ENCODE measurements around the gene NUP188. TPM values are rescaled to one million over a fixed set of nuclear protein-coding genes. Genes with fewer than 3 reads are reported as not detected.
"Not testable (repeated sequence)": the region's sequence is repeated elsewhere in the genome, so short reads cannot be mapped to it uniquely, and the experiment has no call there.

The NUP188 gene
- total RNA-seq, 1 donor from 2014 or later = 25.8 TPM

GRCh38 chr9:129028192-129028966 lies 80.9 kb downstream of the NUP188 start, which contains the start of gene SH3GLB2:
SH3GLB2 (minus strand) TSS chr9:129028331; CDS start chr9:129028154, 177 bp downstream.
- Histone ChIP-seq H3K36me3 (ENCODE audit: control insufficient read depth, insufficient read depth, low read length) (no peaks in the 10 kb centered on the region), H3K27me3 (ENCODE audit: control insufficient read depth, insufficient read depth, low read length) (no peaks in the 10 kb centered on the region), H3K4me3 (ENCODE audit: low read depth, low read length) (peak within 1 kb of the TSS; percentile 84)
- DNase-seq (ENCODE audit: low read depth) (peak; percentile 71), FAIRE-seq (no peak)
- TF ChIP-seq, protein P1, sequence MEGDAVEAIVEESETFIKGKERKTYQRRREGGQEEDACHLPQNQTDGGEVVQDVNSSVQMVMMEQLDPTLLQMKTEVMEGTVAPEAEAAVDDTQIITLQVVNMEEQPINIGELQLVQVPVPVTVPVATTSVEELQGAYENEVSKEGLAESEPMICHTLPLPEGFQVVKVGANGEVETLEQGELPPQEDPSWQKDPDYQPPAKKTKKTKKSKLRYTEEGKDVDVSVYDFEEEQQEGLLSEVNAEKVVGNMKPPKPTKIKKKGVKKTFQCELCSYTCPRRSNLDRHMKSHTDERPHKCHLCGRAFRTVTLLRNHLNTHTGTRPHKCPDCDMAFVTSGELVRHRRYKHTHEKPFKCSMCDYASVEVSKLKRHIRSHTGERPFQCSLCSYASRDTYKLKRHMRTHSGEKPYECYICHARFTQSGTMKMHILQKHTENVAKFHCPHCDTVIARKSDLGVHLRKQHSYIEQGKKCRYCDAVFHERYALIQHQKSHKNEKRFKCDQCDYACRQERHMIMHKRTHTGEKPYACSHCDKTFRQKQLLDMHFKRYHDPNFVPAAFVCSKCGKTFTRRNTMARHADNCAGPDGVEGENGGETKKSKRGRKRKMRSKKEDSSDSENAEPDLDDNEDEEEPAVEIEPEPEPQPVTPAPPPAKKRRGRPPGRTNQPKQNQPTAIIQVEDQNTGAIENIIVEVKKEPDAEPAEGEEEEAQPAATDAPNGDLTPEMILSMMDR (IDR thresholded peaks at IDR 0.05; ENCODE audit: insufficient read depth, low read length, severe bottlenecking) = peak; percentile 87

GRCh38 chr9:129030191-129030590 lies 82.7 kb downstream of the NUP188 start:
- FAIRE-seq = no peak
- no peaks in the 10 kb centered on the region for H3K27me3 ChIP-seq (ENCODE audit: control insufficient read depth, insufficient read depth, low read length)
- peak; percentile 70 for DNase-seq (ENCODE audit: low read depth)
- TF ChIP-seq, protein P1 (IDR thresholded peaks at IDR 0.05; ENCODE audit: insufficient read depth, low read length, severe bottlenecking) = no peak
- no peak overlapping the region for H3K4me3 ChIP-seq (ENCODE audit: low read depth, low read length)
- no peaks in the 10 kb centered on the region for H3K36me3 ChIP-seq (ENCODE audit: control insufficient read depth, insufficient read depth, low read length)

DNA sequence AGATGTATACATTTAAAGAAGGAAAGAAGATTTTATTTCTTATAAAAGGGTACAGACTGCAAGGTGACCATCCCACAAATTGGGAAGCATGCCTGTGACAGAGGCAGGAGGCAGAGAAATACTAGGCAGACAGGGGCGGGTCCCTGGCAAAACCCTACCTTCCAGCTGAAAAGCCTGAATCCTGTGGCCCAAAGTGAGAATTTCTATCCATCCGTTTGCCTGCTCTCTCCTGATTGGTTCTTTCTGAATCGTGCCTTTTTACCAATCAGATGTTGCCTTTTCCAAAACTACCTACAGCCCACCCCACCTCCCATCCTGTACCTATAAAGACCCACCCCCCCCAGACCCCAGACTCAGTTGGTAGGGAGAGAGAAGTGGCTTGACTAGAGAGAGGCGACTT lies 84.0 kb downstream of the NUP188 start:
- no peaks in the 10 kb centered on the region for H3K36me3 ChIP-seq (ENCODE audit: control insufficient read depth, insufficient read depth, low read length)
- FAIRE-seq = no peak
- no peak overlapping the region for H3K4me3 ChIP-seq (ENCODE audit: low read depth, low read length)
- H3K27me3 ChIP-seq (ENCODE audit: control insufficient read depth, insufficient read depth, low read length) = no peaks in the 10 kb centered on the region
- TF ChIP-seq, protein P1 (IDR thresholded peaks at IDR 0.05; ENCODE audit: insufficient read depth, low read length, severe bottlenecking) = no peak
- no peak for DNase-seq (ENCODE audit: low read depth)

DNA sequence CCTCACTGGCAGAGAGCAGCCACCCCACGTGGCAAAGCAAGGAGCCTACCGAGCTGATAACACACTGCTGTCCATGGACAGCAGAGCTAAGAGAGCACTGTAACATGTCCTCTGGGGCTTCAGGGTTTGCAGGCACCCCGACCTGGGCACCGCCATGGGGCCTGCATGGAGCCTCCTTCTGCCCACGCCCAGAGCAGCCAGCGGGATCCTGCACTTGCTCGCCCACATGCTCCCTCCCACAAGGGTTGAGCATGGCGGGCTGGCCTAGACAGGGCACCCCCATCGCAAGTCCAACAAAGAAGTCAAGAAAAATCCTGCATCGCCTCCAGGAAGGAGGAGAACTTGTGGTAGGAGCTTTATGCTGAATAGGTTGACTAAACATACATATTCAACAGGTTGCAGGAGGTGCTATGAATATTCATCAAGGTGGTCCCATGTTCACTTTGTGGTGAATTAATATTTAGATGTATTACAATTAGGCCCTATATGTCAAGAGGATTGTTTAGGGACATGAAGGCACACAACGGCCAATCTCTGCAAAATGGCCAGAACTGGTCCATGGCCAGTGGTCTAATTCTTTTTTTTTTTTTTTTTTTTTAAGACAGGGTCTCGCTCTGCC lies 85.2 kb downstream of the NUP188 start:
- no peaks in the 10 kb centered on the region for H3K36me3 ChIP-seq (ENCODE audit: control insufficient read depth, insufficient read depth, low read length)
- no peak for FAIRE-seq
- TF ChIP-seq, protein P1 (IDR thresholded peaks at IDR 0.05; ENCODE audit: insufficient read depth, low read length, severe bottlenecking) = no peak
- H3K4me3 ChIP-seq (ENCODE audit: low read depth, low read length) = no peak overlapping the region
- no peak for DNase-seq (ENCODE audit: low read depth)
- no peaks in the 10 kb centered on the region for H3K27me3 ChIP-seq (ENCODE audit: control insufficient read depth, insufficient read depth, low read length)

GRCh38 chr9:129033216-129033615 lies 85.7 kb downstream of the NUP188 start:
- H3K4me3 ChIP-seq (ENCODE audit: low read depth, low read length) = no peak overlapping the region
- H3K36me3 ChIP-seq (ENCODE audit: control insufficient read depth, insufficient read depth, low read length) = no peaks in the 10 kb centered on the region
- no peak for DNase-seq (ENCODE audit: low read depth)
- FAIRE-seq = no peak
- no peaks in the 10 kb centered on the region for H3K27me3 ChIP-seq (ENCODE audit: control insufficient read depth, insufficient read depth, low read length)
- TF ChIP-seq, protein P1 (IDR thresholded peaks at IDR 0.05; ENCODE audit: insufficient read depth, low read length, severe bottlenecking) = no peak

DNA sequence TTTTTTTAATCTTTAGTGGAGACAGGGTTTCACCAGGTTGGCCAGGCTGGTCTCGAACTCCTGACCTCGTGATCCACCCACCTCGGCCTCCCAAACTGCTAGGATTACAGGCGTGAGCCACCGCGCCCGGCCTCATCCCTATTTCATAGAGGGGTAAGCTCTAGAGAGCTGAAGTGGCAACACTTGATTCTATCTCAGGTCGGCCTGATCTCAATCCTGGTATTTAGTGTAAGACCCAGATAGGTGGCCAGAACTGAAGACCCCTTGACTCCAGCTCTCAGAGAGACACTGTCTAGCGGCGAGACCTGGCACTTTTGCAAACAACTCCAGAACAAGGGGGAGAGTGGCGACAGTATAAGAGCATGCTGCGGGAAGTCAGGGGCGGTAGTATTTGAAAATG lies 88.3 kb downstream of the NUP188 start:
- peak overlapping the region; percentile 98 for H3K4me3 ChIP-seq (ENCODE audit: low read depth, low read length)
- not testable (repeated sequence) for H3K36me3 ChIP-seq (ENCODE audit: control insufficient read depth, insufficient read depth, low read length); FAIRE-seq; H3K27me3 ChIP-seq (ENCODE audit: control insufficient read depth, insufficient read depth, low read length); DNase-seq (ENCODE audit: low read depth)

Measured in bronchial epithelial cell (primary cell).